Suprapubic skin (tissue), 4 donors: ENCODE results near the gene PRRC2B. TPM values are rescaled to one million over a fixed set of nuclear protein-coding genes. Genes with fewer than 3 reads are reported as not detected.

Source experiments
- DNase-seq, 2 donors: peaks; one replicate each; pipeline ENCODE4 v3.0.0-alpha.2; 2019; ENCODE audit warnings: low spot score in 2 of 2
- H3K27ac ChIP-seq: fragments of 200-600 bp; sonication (generic); one replicate; pipeline ENCODE4 v1.5.1; 2019
- H3K27me3 ChIP-seq: fragments of 200-600 bp; sonication (generic); one replicate; pipeline ENCODE4 v1.5.1; 2019
- H3K36me3 ChIP-seq: fragments of 200-600 bp; sonication (generic); one replicate; pipeline ENCODE4 v1.5.1; 2019
- H3K4me1 ChIP-seq: fragments of 200-600 bp; sonication (generic); one replicate; pipeline ENCODE4 v1.5.1; 2019
- H3K4me3 ChIP-seq: fragments of 200-600 bp; sonication (generic); one replicate; pipeline ENCODE4 v1.5.1; 2019; ENCODE audit warnings: mild to moderate bottlenecking
- H3K9me3 ChIP-seq: fragments of 200-600 bp; sonication (generic); one replicate; pipeline ENCODE4 v1.5.1; 2019
- CTCF ChIP-seq, 2 donors: fragments of 200-600 bp in 1 of 2; fragments of 450-650 bp in 1 of 2; sonication (generic) in 1 of 2; IDR thresholded peaks; one replicate each; pipeline ENCODE4 v1.5.1; 2016 to 2019; ENCODE audit warnings: antibody characterized with exemption in 2 of 2, mild to moderate bottlenecking in 1 of 2, moderate library complexity in 1 of 2
- EP300 ChIP-seq: sonication (generic); formaldehyde crosslinking; IDR thresholded peaks from one replicate; pipeline ENCODE4 v1.6.1; 2017; ENCODE audit warnings: antibody characterized with exemption
- POLR2A ChIP-seq, 2 donors: fragments of 450-650 bp; IDR thresholded peaks; one replicate each; pipeline ENCODE4 v1.6.1; 2017; ENCODE audit warnings: antibody characterized with exemption in 2 of 2, mild to moderate bottlenecking in 2 of 2, moderate library complexity in 2 of 2
- POLR2AphosphoS5 ChIP-seq, 3 donors: sonication (generic); formaldehyde crosslinking; IDR thresholded peaks; one replicate each; pipeline ENCODE4 v1.6.1; 2017; ENCODE audit warnings: antibody characterized with exemption in 3 of 3
- WGBS: methylation state at CpG from one replicate; pipeline ENCODE4 v1.1.5; 2018; 5-methylcytosine and 5-hydroxymethylcytosine counted together
- total RNA-seq, 4 donors: library from RNA; depleted of rRNA; stranded (reverse); fragments of >200 nt; gene quantifications; one replicate each; pipeline ENCODE4 v1.1.0, GENCODE V29; 2016

PRRC2B gene
- total RNA-seq, 4 donors from 2014 or later, result 153 to 286 (median 240) TPM

- Histone ChIP-seq H3K27ac (no peak overlapping the region), H3K36me3 (peaks cover 91% of the 10 kb centered on the region), H3K4me1 (no peaks in the 10 kb centered on the region), H3K27me3 (no peaks in the 10 kb centered on the region), H3K9me3 (no peaks in the 10 kb centered on the region), H3K4me3 (no peak overlapping the region)
- no peak for TF ChIP-seq POLR2AphosphoS5 (IDR thresholded peaks at IDR 0.05)
- DNase-seq, result no peak
- whole genome bisulfite sequencing, result 95% methylated on average over 13 of the region's 13 CpGs
These were observed 127.9 kb downstream of the PRRC2B start for GRCh38 chr9:131521822-131522221.

- H3K4me1 ChIP-seq, result no peaks in the 10 kb centered on the region
- peaks cover 96% of the 10 kb centered on the region for H3K36me3 ChIP-seq
- no peaks in the 10 kb centered on the region for H3K9me3 ChIP-seq
- TF ChIP-seq POLR2A (IDR thresholded peaks at IDR 0.05) (no peak), EP300 (no peak), CTCF (IDR thresholded peaks at IDR 0.05) (no peak), POLR2AphosphoS5 (IDR thresholded peaks at IDR 0.05) (no peak)
- H3K27me3 ChIP-seq, result no peaks in the 10 kb centered on the region
- H3K4me3 ChIP-seq, result no peak overlapping the region
- DNase-seq, result no peak
- no peak overlapping the region for H3K27ac ChIP-seq
- 89% methylated on average over 29 of the region's 29 CpGs for WGBS
These were observed 128.6 kb downstream of the PRRC2B start for GRCh38 chr9:131522257-131523085.

- 95% methylated on average over 9 of the region's 9 CpGs for WGBS
- Histone ChIP-seq H3K4me1 (no peaks in the 10 kb centered on the region), H3K9me3 (no peaks in the 10 kb centered on the region), H3K27me3 (no peaks in the 10 kb centered on the region), H3K27ac (no peak overlapping the region), H3K36me3 (peaks cover 100% of the 10 kb centered on the region), H3K4me3 (no peak overlapping the region)
- no peak for TF ChIP-seq CTCF (IDR thresholded peaks at IDR 0.05)
- TF ChIP-seq EP300, result no peak
- no peak for TF ChIP-seq POLR2AphosphoS5 (IDR thresholded peaks at IDR 0.05)
- TF ChIP-seq POLR2A (IDR thresholded peaks at IDR 0.05), result no peak
- no peak for DNase-seq
These were observed 129.2 kb downstream of the PRRC2B start for GRCh38 chr9:131523086-131523388.

GRCh38 chr9:131523451-131524435, 129.9 kb downstream of the PRRC2B start:
- Histone ChIP-seq H3K36me3 (peaks cover 100% of the 10 kb centered on the region), H3K4me1 (no peaks in the 10 kb centered on the region), H3K4me3 (no peak overlapping the region), H3K9me3 (no peaks in the 10 kb centered on the region), H3K27ac (no peak overlapping the region), H3K27me3 (no peaks in the 10 kb centered on the region)
- WGBS, result 84% methylated on average over 14 of the region's 29 CpGs
- no peak for DNase-seq
- no peak for TF ChIP-seq CTCF (IDR thresholded peaks at IDR 0.05)
- TF ChIP-seq POLR2AphosphoS5 (IDR thresholded peaks at IDR 0.05), result no peak
- no peak for TF ChIP-seq POLR2A (IDR thresholded peaks at IDR 0.05)
- TF ChIP-seq EP300, result no peak

GRCh38 chr9:131524665-131525315, 130.9 kb downstream of the PRRC2B start:
- Histone ChIP-seq H3K9me3 (no peaks in the 10 kb centered on the region), H3K27me3 (no peaks in the 10 kb centered on the region), H3K36me3 (peaks cover 100% of the 10 kb centered on the region), H3K27ac (no peak overlapping the region), H3K4me3 (no peak overlapping the region), H3K4me1 (peaks cover 3% of the 10 kb centered on the region)
- TF ChIP-seq CTCF (IDR thresholded peaks at IDR 0.05) (no peak), POLR2AphosphoS5 (IDR thresholded peaks at IDR 0.05) (no peak), POLR2A (IDR thresholded peaks at IDR 0.05) (no peak), EP300 (no peak)
- WGBS, result 66% methylated on average over 11 of the region's 23 CpGs
- no peak for DNase-seq
